Suprapubic skin (tissue), 4 donors: ENCODE measurements around the gene CRACDL. TPM values are rescaled to one million over a fixed set of nuclear protein-coding genes. Genes with fewer than 3 reads are reported as not detected.

Experiments used
- DNase-seq, 2 donors: peaks; one replicate each; pipeline ENCODE4 v3.0.0-alpha.2; 2019; ENCODE audit warnings: low spot score in 2 of 2
- H3K27ac ChIP-seq: fragments of 200-600 bp; sonication (generic); one replicate; pipeline ENCODE4 v1.5.1; 2019
- H3K27me3 ChIP-seq: fragments of 200-600 bp; sonication (generic); one replicate; pipeline ENCODE4 v1.5.1; 2019
- H3K36me3 ChIP-seq: fragments of 200-600 bp; sonication (generic); one replicate; pipeline ENCODE4 v1.5.1; 2019
- H3K4me1 ChIP-seq: fragments of 200-600 bp; sonication (generic); one replicate; pipeline ENCODE4 v1.5.1; 2019
- H3K4me3 ChIP-seq: fragments of 200-600 bp; sonication (generic); one replicate; pipeline ENCODE4 v1.5.1; 2019; ENCODE audit warnings: mild to moderate bottlenecking
- H3K9me3 ChIP-seq: fragments of 200-600 bp; sonication (generic); one replicate; pipeline ENCODE4 v1.5.1; 2019
- CTCF ChIP-seq, 2 donors: fragments of 200-600 bp in 1 of 2; fragments of 450-650 bp in 1 of 2; sonication (generic) in 1 of 2; IDR thresholded peaks; one replicate each; pipeline ENCODE4 v1.5.1; 2016 to 2019; ENCODE audit warnings: antibody characterized with exemption in 2 of 2, mild to moderate bottlenecking in 1 of 2, moderate library complexity in 1 of 2
- EP300 ChIP-seq: sonication (generic); formaldehyde crosslinking; IDR thresholded peaks from one replicate; pipeline ENCODE4 v1.6.1; 2017; ENCODE audit warnings: antibody characterized with exemption
- POLR2A ChIP-seq, 2 donors: fragments of 450-650 bp; IDR thresholded peaks; one replicate each; pipeline ENCODE4 v1.6.1; 2017; ENCODE audit warnings: antibody characterized with exemption in 2 of 2, mild to moderate bottlenecking in 2 of 2, moderate library complexity in 2 of 2
- POLR2AphosphoS5 ChIP-seq, 3 donors: sonication (generic); formaldehyde crosslinking; IDR thresholded peaks; one replicate each; pipeline ENCODE4 v1.6.1; 2017; ENCODE audit warnings: antibody characterized with exemption in 3 of 3
- WGBS: methylation state at CpG from one replicate; pipeline ENCODE4 v1.1.5; 2018; 5-methylcytosine and 5-hydroxymethylcytosine counted together
- total RNA-seq, 4 donors: library from RNA; depleted of rRNA; stranded (reverse); fragments of >200 nt; gene quantifications; one replicate each; pipeline ENCODE4 v1.1.0, GENCODE V29; 2016

The CRACDL gene
- total RNA-seq, 4 donors from 2014 or later: 5.2 to 13.0 (median 11.3) TPM

GRCh38 chr2:98867539-98868309 lies 68.3 kb downstream of the CRACDL start:
- H3K9me3 ChIP-seq: no peaks in the 10 kb centered on the region
- H3K4me3 ChIP-seq: no peak overlapping the region
- no peak for TF ChIP-seq POLR2AphosphoS5 (IDR thresholded peaks at IDR 0.05)
- TF ChIP-seq POLR2A (IDR thresholded peaks at IDR 0.05): no peak
- no peak for TF ChIP-seq EP300
- no peak for TF ChIP-seq CTCF (IDR thresholded peaks at IDR 0.05)
- WGBS: 68% methylated on average over 7 of the region's 7 CpGs
- no peaks in the 10 kb centered on the region for H3K36me3 ChIP-seq
- peak overlapping the region; percentile 85 for H3K27ac ChIP-seq
- no peak for DNase-seq
- H3K27me3 ChIP-seq: no peaks in the 10 kb centered on the region
- peaks cover 24% of the 10 kb centered on the region for H3K4me1 ChIP-seq

- Histone ChIP-seq H3K36me3 (no peaks in the 10 kb centered on the region), H3K9me3 (peaks cover 6% of the 10 kb centered on the region), H3K27me3 (no peaks in the 10 kb centered on the region), H3K4me3 (no peak overlapping the region), H3K4me1 (peaks cover 24% of the 10 kb centered on the region), H3K27ac (no peak overlapping the region)
- TF ChIP-seq POLR2A (IDR thresholded peaks at IDR 0.05): no peak
- TF ChIP-seq POLR2AphosphoS5 (IDR thresholded peaks at IDR 0.05): no peak
- no peak for TF ChIP-seq CTCF (IDR thresholded peaks at IDR 0.05)
- no peak for TF ChIP-seq EP300
- no peak for DNase-seq
- 94% methylated on average over 3 of the region's 3 CpGs for WGBS
Measured at GRCh38 chr2:98866033-98866432, 70.0 kb downstream of the CRACDL start.

GRCh38 chr2:98861601-98862000 lies 74.4 kb downstream of the CRACDL start:
- no peak for DNase-seq
- no peaks in the 10 kb centered on the region for H3K4me1 ChIP-seq
- no peak overlapping the region for H3K27ac ChIP-seq
- no peak overlapping the region for H3K4me3 ChIP-seq
- H3K27me3 ChIP-seq: no peaks in the 10 kb centered on the region
- no peaks in the 10 kb centered on the region for H3K36me3 ChIP-seq
- no peak for TF ChIP-seq CTCF (IDR thresholded peaks at IDR 0.05)
- no peak for TF ChIP-seq POLR2AphosphoS5 (IDR thresholded peaks at IDR 0.05)
- TF ChIP-seq POLR2A (IDR thresholded peaks at IDR 0.05): no peak
- TF ChIP-seq EP300: no peak
- WGBS: 84% methylated on average over 1 of the region's 1 CpG
- peaks cover 11% of the 10 kb centered on the region for H3K9me3 ChIP-seq

GRCh38 chr2:98859323-98859722 lies 76.7 kb downstream of the CRACDL start:
- no peaks in the 10 kb centered on the region for H3K36me3 ChIP-seq
- H3K9me3 ChIP-seq: peaks cover 11% of the 10 kb centered on the region
- no peaks in the 10 kb centered on the region for H3K4me1 ChIP-seq
- H3K4me3 ChIP-seq: no peak overlapping the region
- DNase-seq: no peak
- no peak overlapping the region for H3K27ac ChIP-seq
- 96% methylated on average over 2 of the region's 2 CpGs for WGBS
- no peaks in the 10 kb centered on the region for H3K27me3 ChIP-seq
- TF ChIP-seq CTCF (IDR thresholded peaks at IDR 0.05) (no peak), POLR2A (IDR thresholded peaks at IDR 0.05) (no peak), POLR2AphosphoS5 (IDR thresholded peaks at IDR 0.05) (no peak), EP300 (no peak)

- no peak overlapping the region for H3K4me3 ChIP-seq
- H3K27me3 ChIP-seq: no peaks in the 10 kb centered on the region
- peaks cover 11% of the 10 kb centered on the region for H3K9me3 ChIP-seq
- TF ChIP-seq POLR2AphosphoS5 (IDR thresholded peaks at IDR 0.05): no peak
- TF ChIP-seq EP300: no peak
- no peak for TF ChIP-seq POLR2A (IDR thresholded peaks at IDR 0.05)
- no peak for TF ChIP-seq CTCF (IDR thresholded peaks at IDR 0.05)
- H3K4me1 ChIP-seq: no peaks in the 10 kb centered on the region
- H3K27ac ChIP-seq: no peak overlapping the region
- no peaks in the 10 kb centered on the region for H3K36me3 ChIP-seq
- WGBS: 76% methylated on average over 1 of the region's 1 CpG
- DNase-seq: no peak
Measured at GRCh38 chr2:98857001-98857400, 79.0 kb downstream of the CRACDL start.
